H1 (cell line): ENCODE measurements around the gene APC2. TPM values are rescaled to one million over a fixed set of nuclear protein-coding genes. Genes with fewer than 3 reads are reported as not detected.

Experiments
- polyA plus RNA-seq, 7 experiments: library from polyadenylated mRNA; depleted of rRNA in 3 of 7; stranded (reverse) in 5 of 7; unstranded in 2 of 7; fragments of >200 nt in 5 of 7; fragments of 200-250 nt in 2 of 7; gene quantifications; 1 replicate in 5 of 7; 2 replicates in 1 of 7; 4 replicates in 1 of 7; pipeline versions ENCODE4 v1.2.1 to v1.2.3, GENCODE V29; 2011 to 2013; ENCODE audit warnings: missing spikeins in 2 of 7, mixed read lengths in 2 of 7
- total RNA-seq: library from RNA; stranded (reverse); fragmentation: NEBNext Ultra II Directional; extraction: Animal tissue kit (Norgen Biotek cat#: 25700); gene quantifications from 2 replicates; pipeline ENCODE4 v1.2.1, GENCODE V29; 2021
- TF ChIP-seq, protein P1 (sequence below): IDR thresholded peaks from 2 replicates; pipeline ENCODE4 v1.6.1; 2012; ENCODE audit warnings: inconsistent platforms

Gene APC2
- total and polyA plus RNA-seq, 2 of the 8 experiments (the other 6 are each of a cell fraction or from before 2014, with no cell fraction given): 1.3 to 4.1 TPM

DNA sequence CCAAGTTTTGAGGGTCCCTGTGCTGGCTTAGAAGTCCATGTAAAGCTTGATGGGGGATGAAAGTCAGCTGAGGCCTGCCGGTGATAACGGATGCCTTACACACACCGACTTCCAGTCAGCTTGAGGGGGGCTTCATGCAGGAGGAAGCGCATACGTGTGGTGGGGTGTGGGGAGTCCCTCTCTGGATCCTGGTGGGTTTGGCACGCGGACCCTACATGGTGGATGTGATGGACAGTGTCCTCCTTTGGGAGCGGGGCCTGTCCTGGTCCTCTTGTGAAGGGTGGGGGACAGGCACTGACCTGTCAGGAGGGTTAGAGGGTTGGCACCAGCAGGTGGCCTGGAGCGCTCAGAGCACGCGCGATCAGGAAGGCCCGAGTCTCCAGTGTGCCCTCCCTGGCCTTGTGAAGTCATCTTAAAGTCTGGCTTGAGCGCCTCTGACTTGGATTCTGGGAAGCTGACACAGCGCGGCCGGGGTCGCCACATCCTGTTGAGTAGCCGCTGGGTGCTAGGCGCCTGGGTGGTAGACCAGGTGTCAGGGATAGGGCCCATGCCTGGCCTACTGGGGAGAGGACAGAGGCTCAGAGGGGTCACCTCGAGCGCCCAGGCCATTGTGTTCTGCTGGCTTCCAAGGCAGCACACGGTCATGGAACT lies 39.7 kb upstream of the APC2 start (continued):
- TF ChIP-seq, protein P1, sequence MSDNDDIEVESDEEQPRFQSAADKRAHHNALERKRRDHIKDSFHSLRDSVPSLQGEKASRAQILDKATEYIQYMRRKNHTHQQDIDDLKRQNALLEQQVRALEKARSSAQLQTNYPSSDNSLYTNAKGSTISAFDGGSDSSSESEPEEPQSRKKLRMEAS: no peak
